Measurements from ENCODE around the gene TMED3. TPM values are rescaled to one million over a fixed set of nuclear protein-coding genes. Genes with fewer than 3 reads are reported as not detected.

The TMED3 gene
- total RNA-seq: 51.2 TPM
- 10 to 100 TPM; 34.0 to 55.8 (median 40.3) TPM for polyA plus RNA-seq (ENCODE audit: insufficient read depth in 1 of 8, insufficient read length in 8 of 8, low replicate concordance in 1 of 8)
- long read RNA-seq, donor 1, transcript TMED3-201 (3 exons, 1,475 nt): major isoform, 10 of 10 reads
- long read RNA-seq, donor 1, partial matches to known transcripts: 0 of 10 reads
- long read RNA-seq, donor 1, other reads (novel, unspliced or antisense): 0 of 10 reads
- long read RNA-seq, donor 2, partial matches to known transcripts: 0 of 4 reads
- long read RNA-seq, donor 2, other reads (novel, unspliced or antisense): 0 of 4 reads
- long read RNA-seq, donor 3, transcript TMED3-201 (3 exons, 1,475 nt): major isoform, 24 of 24 reads
- long read RNA-seq, donor 3, partial matches to known transcripts: 0 of 24 reads
- long read RNA-seq, donor 3, other reads (novel, unspliced or antisense): 0 of 24 reads
- long read RNA-seq, donor 4, transcript TMED3-201 (3 exons, 1,475 nt): major isoform, 16 of 30 reads
- long read RNA-seq, donor 4, partial matches to known transcripts: 14 of 30 reads
- long read RNA-seq, donor 4, other reads (novel, unspliced or antisense): 0 of 30 reads
- long read RNA-seq, donor 5, transcript TMED3-201 (3 exons, 1,475 nt): major isoform, 52 of 53 reads
- long read RNA-seq, donor 5, partial matches to known transcripts: 0 of 53 reads
- long read RNA-seq, donor 5, other reads (novel, unspliced or antisense): 0 of 53 reads
- long read RNA-seq, donor 6, transcript TMED3-201 (3 exons, 1,475 nt): major isoform, 19 of 35 reads
- long read RNA-seq, donor 6, partial matches to known transcripts: 16 of 35 reads
- long read RNA-seq, donor 6, other reads (novel, unspliced or antisense): 0 of 35 reads
- long read RNA-seq, donor 7, transcript TMED3-201 (3 exons, 1,475 nt): major isoform, 27 of 41 reads
- long read RNA-seq, donor 7, partial matches to known transcripts: 14 of 41 reads
- long read RNA-seq, donor 7, other reads (novel, unspliced or antisense): 0 of 41 reads
- long read RNA-seq, donor 8, transcript TMED3-201 (3 exons, 1,475 nt): major isoform, 20 of 34 reads
- long read RNA-seq, donor 8, partial matches to known transcripts: 14 of 34 reads
- long read RNA-seq, donor 8, other reads (novel, unspliced or antisense): 0 of 34 reads
- long read RNA-seq, donor 9, transcript TMED3-201 (3 exons, 1,475 nt): major isoform, 15 of 23 reads
- long read RNA-seq, donor 9, partial matches to known transcripts: 8 of 23 reads
- long read RNA-seq, donor 9, other reads (novel, unspliced or antisense): 0 of 23 reads
- long read RNA-seq, donor 10, transcript TMED3-201 (3 exons, 1,475 nt): major isoform, 41 of 49 reads
- long read RNA-seq, donor 10, partial matches to known transcripts: 8 of 49 reads
- long read RNA-seq, donor 10, other reads (novel, unspliced or antisense): 0 of 49 reads
- long read RNA-seq, donor 11, transcript TMED3-201 (3 exons, 1,475 nt): major isoform, 16 of 25 reads
- long read RNA-seq, donor 11, partial matches to known transcripts: 8 of 25 reads
- long read RNA-seq, donor 11, other reads (novel, unspliced or antisense): 0 of 25 reads

GRCh38 chr15:79310985-79311900 is at the start of gene TMED3:
Gene TMED3 (plus strand): TSS chr15:79311112. CDS start chr15:79311250, 138 bp downstream.
- Histone ChIP-seq H3K27me3 (ENCODE audit: control insufficient read depth, insufficient read depth, low read length) (peaks cover 11% of the 10 kb centered on the region), H3K4me3 (ENCODE audit: low read length) (peak within 1 kb of the TSS; percentile 70), H3K9me3 (replicated peaks; ENCODE audit: control insufficient read depth, low read depth, low read length) (no peaks in the 10 kb centered on the region), H3K36me3 (ENCODE audit: control insufficient read depth, insufficient read depth, low read length) (peaks cover 18% of the 10 kb centered on the region), H3K4me1 (ENCODE audit: control insufficient read depth, insufficient read depth, low read length) (peaks cover 17% of the 10 kb centered on the region), H3K27ac (ENCODE audit: low read length) (no peak within 1 kb of the TSS)
- WGBS (ENCODE audit: insufficient coverage): 0% methylated on average over 60 of the region's 76 CpGs
- DNase-seq: peak; percentile 91

- no peaks in the 10 kb centered on the region for H3K27me3 ChIP-seq (ENCODE audit: control insufficient read depth, insufficient read depth, low read length)
- WGBS (ENCODE audit: insufficient coverage): no CpG with 5 or more reads among the region's 1 CpG
- no peaks in the 10 kb centered on the region for H3K4me1 ChIP-seq (ENCODE audit: control insufficient read depth, insufficient read depth, low read length)
- H3K36me3 ChIP-seq (ENCODE audit: control insufficient read depth, insufficient read depth, low read length): no peaks in the 10 kb centered on the region
- H3K9me3 ChIP-seq (replicated peaks; ENCODE audit: control insufficient read depth, low read depth, low read length): no peaks in the 10 kb centered on the region
- no peak for DNase-seq
- H3K27ac ChIP-seq (ENCODE audit: low read length): no peak overlapping the region
- no peak overlapping the region for H3K4me3 ChIP-seq (ENCODE audit: low read length)
Observed at GRCh38 chr15:79261836-79262235, 49.1 kb upstream of the TMED3 start.

- no peak for DNase-seq
- no peak overlapping the region for H3K4me3 ChIP-seq (ENCODE audit: low read length)
- H3K4me1 ChIP-seq (ENCODE audit: control insufficient read depth, insufficient read depth, low read length): no peaks in the 10 kb centered on the region
- no peaks in the 10 kb centered on the region for H3K27me3 ChIP-seq (ENCODE audit: control insufficient read depth, insufficient read depth, low read length)
- H3K36me3 ChIP-seq (ENCODE audit: control insufficient read depth, insufficient read depth, low read length): no peaks in the 10 kb centered on the region
- H3K27ac ChIP-seq (ENCODE audit: low read length): no peak overlapping the region
- H3K9me3 ChIP-seq (replicated peaks; ENCODE audit: control insufficient read depth, low read depth, low read length): no peaks in the 10 kb centered on the region
- WGBS (ENCODE audit: insufficient coverage): 91% methylated on average over 3 of the region's 4 CpGs
Observed at GRCh38 chr15:79265167-79265566, 45.7 kb upstream of the TMED3 start.

DNA sequence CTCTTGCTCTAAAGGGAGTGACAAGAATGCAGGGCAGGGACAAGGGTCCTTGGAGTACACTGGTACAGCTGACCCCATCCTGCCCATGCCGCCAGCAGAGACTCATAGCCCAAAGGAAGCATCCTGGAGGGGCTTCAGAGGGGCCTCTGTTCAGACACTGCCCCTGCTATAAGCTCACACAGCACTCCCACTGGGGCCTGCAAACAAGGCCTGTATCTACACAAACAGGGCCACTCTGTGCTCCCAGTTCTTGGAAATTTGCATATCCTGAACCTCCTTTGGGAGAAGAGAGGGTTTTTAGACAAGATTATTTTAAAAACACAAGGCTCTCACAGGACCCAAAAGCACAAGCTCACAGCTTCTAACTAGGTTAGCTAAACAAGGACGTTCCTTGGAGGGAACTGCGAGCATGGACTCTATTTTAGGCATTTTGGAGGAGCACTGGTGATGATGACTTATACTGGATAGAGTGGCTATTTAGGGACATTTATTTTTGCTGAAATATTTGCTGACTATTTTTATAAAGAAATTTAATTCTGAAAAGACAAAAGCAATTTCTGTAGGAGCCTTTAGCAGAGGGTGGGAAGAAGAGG is 44.8 kb upstream of the TMED3 start:
- no peaks in the 10 kb centered on the region for H3K4me1 ChIP-seq (ENCODE audit: control insufficient read depth, insufficient read depth, low read length)
- H3K9me3 ChIP-seq (replicated peaks; ENCODE audit: control insufficient read depth, low read depth, low read length): no peaks in the 10 kb centered on the region
- H3K4me3 ChIP-seq (ENCODE audit: low read length): no peak overlapping the region
- no peaks in the 10 kb centered on the region for H3K27me3 ChIP-seq (ENCODE audit: control insufficient read depth, insufficient read depth, low read length)
- no peaks in the 10 kb centered on the region for H3K36me3 ChIP-seq (ENCODE audit: control insufficient read depth, insufficient read depth, low read length)
- H3K27ac ChIP-seq (ENCODE audit: low read length): no peak overlapping the region
- WGBS (ENCODE audit: insufficient coverage): 33% methylated on average over 1 of the region's 3 CpGs
- DNase-seq: peak; percentile 23

- H3K4me3 ChIP-seq (ENCODE audit: low read length): no peak within 1 kb of the TSS
- peaks cover 27% of the 10 kb centered on the region for H3K27me3 ChIP-seq (ENCODE audit: control insufficient read depth, insufficient read depth, low read length)
- no peaks in the 10 kb centered on the region for H3K9me3 ChIP-seq (replicated peaks; ENCODE audit: control insufficient read depth, low read depth, low read length)
- H3K27ac ChIP-seq (ENCODE audit: low read length): no peak within 1 kb of the TSS
- 4% methylated on average over 42 of the region's 56 CpGs for WGBS (ENCODE audit: insufficient coverage)
- no peak for DNase-seq
- no peaks in the 10 kb centered on the region for H3K4me1 ChIP-seq (ENCODE audit: control insufficient read depth, insufficient read depth, low read length)
- H3K36me3 ChIP-seq (ENCODE audit: control insufficient read depth, insufficient read depth, low read length): no peaks in the 10 kb centered on the region
Observed at GRCh38 chr15:79282371-79283251, 28.3 kb upstream of the TMED3 start, which contains the start of gene ANKRD34C. Gene ANKRD34C (plus strand): TSS chr15:79282722. CDS start chr15:79293285, 10,563 bp downstream.

DNA sequence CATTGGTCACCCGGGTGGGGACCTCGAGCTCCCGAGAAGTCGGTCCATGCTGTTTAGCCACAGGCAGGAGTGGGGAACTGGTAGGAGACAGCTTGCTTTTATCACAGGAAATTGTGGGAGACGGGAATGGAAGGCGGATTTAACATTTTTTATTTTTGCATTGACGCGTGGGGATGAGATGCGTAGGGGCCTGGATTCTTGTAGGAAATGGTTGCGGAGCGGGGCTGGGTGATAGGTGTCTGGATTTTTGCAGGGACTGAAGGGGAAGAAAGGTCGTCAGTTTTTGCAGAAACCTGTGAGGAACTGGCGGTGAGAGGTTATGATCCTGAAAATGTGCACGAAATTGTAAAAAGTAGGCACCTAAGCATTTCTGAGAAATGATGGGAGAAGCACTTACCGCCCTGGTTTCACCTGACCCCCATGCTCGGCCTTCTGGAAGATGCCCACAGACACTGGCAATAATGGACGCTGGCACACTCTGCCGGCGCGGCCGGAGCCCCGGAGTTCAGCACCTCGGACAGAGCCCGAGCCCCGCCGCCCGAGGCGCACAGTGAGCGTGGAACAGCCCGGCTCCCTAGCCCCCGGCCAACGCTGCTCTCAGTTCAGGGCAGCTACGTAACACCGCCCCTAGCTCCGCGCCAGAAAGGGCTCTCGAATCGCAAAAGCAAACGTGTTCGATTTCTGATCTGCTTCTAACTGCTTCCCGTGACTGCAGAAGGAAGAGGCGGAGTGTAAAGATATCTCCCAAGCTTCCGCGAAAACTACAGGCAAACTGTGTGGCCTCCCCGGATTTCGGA is 27.5 kb upstream of the TMED3 start:
- DNase-seq: peak; percentile 61
- Histone ChIP-seq H3K4me1 (ENCODE audit: control insufficient read depth, insufficient read depth, low read length) (no peaks in the 10 kb centered on the region), H3K36me3 (ENCODE audit: control insufficient read depth, insufficient read depth, low read length) (no peaks in the 10 kb centered on the region), H3K9me3 (replicated peaks; ENCODE audit: control insufficient read depth, low read depth, low read length) (no peaks in the 10 kb centered on the region), H3K27me3 (ENCODE audit: control insufficient read depth, insufficient read depth, low read length) (peaks cover 27% of the 10 kb centered on the region), H3K4me3 (ENCODE audit: low read length) (no peak overlapping the region), H3K27ac (ENCODE audit: low read length) (no peak overlapping the region)
- 9% methylated on average over 44 of the region's 46 CpGs for WGBS (ENCODE audit: insufficient coverage)

DNA sequence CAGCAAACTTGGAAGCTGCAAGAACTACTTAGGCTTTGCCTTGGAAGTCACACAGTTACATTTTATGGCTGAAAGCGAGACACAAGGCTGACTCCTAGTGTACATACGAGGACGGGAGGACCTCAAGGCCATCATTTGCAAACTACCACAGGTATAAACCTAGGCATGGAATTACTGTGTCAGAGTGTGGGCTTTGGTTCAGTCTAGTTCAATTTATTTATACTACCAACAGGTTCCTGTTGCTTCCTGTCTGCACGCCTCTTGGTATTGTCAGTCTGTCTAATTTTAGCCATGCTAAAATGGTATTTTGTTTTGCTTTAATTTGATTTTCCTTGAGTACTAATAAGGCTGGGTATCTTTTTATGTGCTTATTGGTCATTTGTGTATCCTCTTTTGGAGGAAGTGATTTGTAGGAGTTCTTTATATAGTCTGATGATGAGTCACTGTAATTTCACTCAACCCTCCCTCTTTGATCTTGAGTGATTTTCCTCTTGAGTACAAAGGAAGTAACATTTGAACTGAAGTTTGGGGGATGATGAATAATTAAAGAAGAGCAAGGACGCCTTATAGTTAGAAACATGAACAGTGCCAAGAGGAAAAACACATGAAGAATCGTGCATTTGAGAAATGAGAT is 20.2 kb upstream of the TMED3 start:
- 68% methylated on average over 2 of the region's 6 CpGs for WGBS (ENCODE audit: insufficient coverage)
- no peaks in the 10 kb centered on the region for H3K4me1 ChIP-seq (ENCODE audit: control insufficient read depth, insufficient read depth, low read length)
- H3K36me3 ChIP-seq (ENCODE audit: control insufficient read depth, insufficient read depth, low read length): no peaks in the 10 kb centered on the region
- H3K27me3 ChIP-seq (ENCODE audit: control insufficient read depth, insufficient read depth, low read length): peaks cover 4% of the 10 kb centered on the region
- H3K9me3 ChIP-seq (replicated peaks; ENCODE audit: control insufficient read depth, low read depth, low read length): no peaks in the 10 kb centered on the region
- no peak overlapping the region for H3K27ac ChIP-seq (ENCODE audit: low read length)
- H3K4me3 ChIP-seq (ENCODE audit: low read length): no peak overlapping the region
- DNase-seq: no peak

All from muscle of leg (tissue), 16 donors.